Ascending aorta (tissue), 2 donors: ENCODE measurements around the gene ARHGAP26. TPM values are rescaled to one million over a fixed set of nuclear protein-coding genes. Genes with fewer than 3 reads are reported as not detected.

Experiments used
- DNase-seq, 2 donors: peaks; one replicate each; pipeline ENCODE4 v3.0.0-alpha.2; 2019; ENCODE audit warnings: low spot score in 2 of 2
- H3K27ac ChIP-seq, 2 donors: fragments of 200-600 bp; sonication (generic); one replicate each; pipeline ENCODE4 v1.5.1; 2016 to 2017; ENCODE audit warnings: mild to moderate bottlenecking in 1 of 2
- H3K27me3 ChIP-seq: fragments of 200-600 bp; sonication (generic); one replicate; pipeline ENCODE4 v1.5.1; 2017
- H3K36me3 ChIP-seq, 2 donors: fragments of 200-600 bp; sonication (generic); one replicate each; pipeline ENCODE4 v1.5.1; 2016
- H3K4me1 ChIP-seq, 2 donors: fragments of 200-600 bp; sonication (generic); one replicate each; pipeline ENCODE4 v1.5.1; 2016 to 2017; ENCODE audit warnings: mild to moderate bottlenecking in 1 of 2
- H3K4me3 ChIP-seq, 2 donors: fragments of 200-600 bp; sonication (generic); one replicate each; pipeline ENCODE4 v1.5.1; 2016 to 2017; ENCODE audit warnings: mild to moderate bottlenecking in 1 of 2
- H3K9me3 ChIP-seq, 2 donors: fragments of 200-600 bp; sonication (generic); one replicate each; pipeline ENCODE4 v1.5.1; 2016
- CTCF ChIP-seq, 3 experiments: fragments of 200-600 bp in 2 of 3; fragments of 450-650 bp in 1 of 3; sonication (generic) in 2 of 3; IDR thresholded peaks; one replicate each; pipeline ENCODE4 v1.5.1; 2016 to 2019; ENCODE audit warnings: antibody characterized with exemption in 3 of 3, mild to moderate bottlenecking in 1 of 3, moderate library complexity in 1 of 3
- intact Hi-C: fragments of 100-400 bp; cut with DNase I; formaldehyde crosslinking; loops from one replicate; pipeline ENCODE4 v1.15.1; 2023
- total RNA-seq: library from RNA; depleted of rRNA; stranded (reverse); fragments of >200 nt; gene quantifications from one replicate; pipeline ENCODE4 v1.1.0, GENCODE V29; 2016

ARHGAP26 gene
- total RNA-seq, 1 donor from 2014 or later: 34.9 TPM

- Histone ChIP-seq H3K27ac (no peak overlapping the region), H3K9me3 (no peaks in the 10 kb centered on the region), H3K36me3 (peaks cover 0 to 8% of the 10 kb centered on the region in 2 donors), H3K27me3 (no peaks in the 10 kb centered on the region), H3K4me1 (peaks cover 0 to 3% of the 10 kb centered on the region in 2 donors), H3K4me3 (no peak overlapping the region)
- intact Hi-C loops: no loop called here
- no peak for DNase-seq
- no peak for TF ChIP-seq CTCF (IDR thresholded peaks at IDR 0.05)
These were observed 445.5 kb downstream of the ARHGAP26 start for GRCh38 chr5:143215690-143216089.

- DNase-seq: peak in 1 of 2 donors; percentile 28
- no peaks in the 10 kb centered on the region for H3K27me3 ChIP-seq
- no peak overlapping the region for H3K4me3 ChIP-seq
- peaks cover 0 to 8% of the 10 kb centered on the region in 2 donors for H3K36me3 ChIP-seq
- intact Hi-C loops: no loop called here
- peaks cover 0 to 3% of the 10 kb centered on the region in 2 donors for H3K4me1 ChIP-seq
- H3K9me3 ChIP-seq: no peaks in the 10 kb centered on the region
- no peak for TF ChIP-seq CTCF (IDR thresholded peaks at IDR 0.05)
- H3K27ac ChIP-seq: no peak overlapping the region
These were observed 446.0 kb downstream of the ARHGAP26 start for GRCh38 chr5:143216211-143216610.

GRCh38 chr5:143217065-143217803 lies 447.1 kb downstream of the ARHGAP26 start:
- no peak for TF ChIP-seq CTCF (IDR thresholded peaks at IDR 0.05)
- Histone ChIP-seq H3K9me3 (no peaks in the 10 kb centered on the region), H3K4me3 (no peak overlapping the region), H3K27me3 (no peaks in the 10 kb centered on the region), H3K27ac (no peak overlapping the region), H3K4me1 (peaks cover 0 to 3% of the 10 kb centered on the region in 2 donors), H3K36me3 (peaks cover 0 to 8% of the 10 kb centered on the region in 2 donors)
- intact Hi-C loops: no loop called here
- peak in 1 of 2 donors; percentile 42 for DNase-seq

- Histone ChIP-seq H3K9me3 (no peaks in the 10 kb centered on the region), H3K36me3 (peaks cover 1 to 8% of the 10 kb centered on the region in 2 donors), H3K27me3 (no peaks in the 10 kb centered on the region), H3K27ac (no peak overlapping the region), H3K4me1 (peaks cover 0 to 3% of the 10 kb centered on the region in 2 donors), H3K4me3 (no peak overlapping the region)
- TF ChIP-seq CTCF (IDR thresholded peaks at IDR 0.05): no peak
- no peak for DNase-seq
- intact Hi-C loops: no loop called here
These were observed 447.6 kb downstream of the ARHGAP26 start for GRCh38 chr5:143217804-143218160.

- no peak overlapping the region for H3K4me3 ChIP-seq
- no peak for TF ChIP-seq CTCF (IDR thresholded peaks at IDR 0.05)
- intact Hi-C loops: no loop called here
These were observed 448.5 kb downstream of the ARHGAP26 start for GRCh38 chr5:143218517-143219170.

More at GRCh38 chr5:143218517-143219170, 448.5 kb downstream of the ARHGAP26 start:
- Histone ChIP-seq H3K36me3 (peaks cover 5 to 12% of the 10 kb centered on the region in 2 donors), H3K27ac (no peak overlapping the region), H3K27me3 (no peaks in the 10 kb centered on the region), H3K9me3 (no peaks in the 10 kb centered on the region), H3K4me1 (no peaks in the 10 kb centered on the region)
- DNase-seq: peak in 1 of 2 donors; percentile 31
